Liver (tissue), 3 donors: Measurements from ENCODE around the gene TLR3.

ENCODE experiments used
- CTCF ChIP-seq: fragments of 150-350 bp; IDR thresholded peaks from 2 replicates; pipeline ENCODE4 v1.5.1; 2017; ENCODE audit warnings: improper control_type of control experiment, low read depth, low read length; ENCODE audit not compliant: missing input control
- FOXA1 ChIP-seq: IDR thresholded peaks from 2 replicates; pipeline ENCODE4 v1.6.1; 2016; ENCODE audit warnings: antibody characterized with exemption
- RAD21 ChIP-seq, 2 donors: IDR thresholded peaks; 2 replicates each; pipeline ENCODE4 v1.6.1; 2016; ENCODE audit warnings: antibody characterized with exemption in 2 of 2, mild to moderate bottlenecking in 2 of 2
- donor health status: healthy.
- donor health status: healthy.

GRCh38 chr4:186036976-186037581 is 31.9 kb upstream of the TLR3 start:
- TF ChIP-seq CTCF, result no peak
- TF ChIP-seq RAD21 (IDR thresholded peaks at IDR 0.05), result no peak
- no peak for TF ChIP-seq FOXA1
